ENCODE results near the gene RNF215. TPM values are rescaled to one million over a fixed set of nuclear protein-coding genes. Genes with fewer than 3 reads are reported as not detected.
"Not testable (repeated sequence)": the region's sequence is repeated elsewhere in the genome, so short reads cannot be mapped to it uniquely, and the experiment has no call there.

The RNF215 gene
- polyA plus RNA-seq, 3 donors: 16.8 to 24.8 (median 23.7) TPM

GRCh38 chr22:30344447-30345200, 42.6 kb downstream of the RNF215 start:
- DNase-seq (ENCODE audit: extremely low read depth in 1 of 11, low read depth in 9 of 11, low spot score in 4 of 11): no peak

DNA sequence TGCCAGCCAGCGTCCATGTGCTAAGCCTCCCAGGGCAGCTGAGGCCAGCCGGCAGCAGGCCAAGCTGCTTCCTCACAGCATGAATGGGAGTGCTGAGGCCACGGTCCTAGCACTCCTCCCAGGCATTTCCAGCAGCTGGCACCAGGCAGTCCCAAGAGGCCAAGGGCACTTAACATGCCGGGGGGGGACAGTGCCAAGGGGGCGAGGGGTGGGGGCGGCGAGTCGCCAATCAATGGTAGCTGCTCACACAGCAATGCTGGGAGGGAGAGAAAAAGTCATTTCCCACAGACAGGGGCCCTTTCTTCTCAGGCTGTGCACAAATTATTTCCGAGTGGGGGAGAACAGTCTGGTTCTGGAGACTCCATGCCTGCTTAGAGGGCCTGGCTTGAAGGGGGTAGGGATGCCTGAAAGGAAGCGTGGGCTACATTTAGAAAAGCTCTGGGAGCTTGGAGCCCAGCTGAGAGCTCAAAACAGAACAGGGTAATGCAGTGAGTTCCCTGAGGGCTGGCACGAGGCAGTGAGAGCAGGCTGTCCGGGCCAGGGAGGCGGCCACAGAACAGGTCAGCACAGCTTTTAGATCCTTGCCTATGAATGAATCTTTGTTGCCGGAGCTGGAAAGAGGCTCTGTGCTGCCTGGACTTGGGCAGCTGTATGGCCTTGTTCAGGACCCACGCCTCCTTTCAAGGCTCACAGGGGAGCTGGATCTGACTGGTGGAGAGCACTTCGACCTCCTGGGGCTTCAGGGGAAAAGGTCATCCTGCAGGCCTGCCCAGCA, 46.1 kb downstream of the RNF215 start:
- DNase-seq (ENCODE audit: extremely low read depth in 1 of 11, low read depth in 9 of 11, low spot score in 4 of 11): no peak

- DNase-seq (ENCODE audit: extremely low read depth in 1 of 11, low read depth in 9 of 11, low spot score in 4 of 11): no peak
These were observed 48.4 kb downstream of the RNF215 start for GRCh38 chr22:30338802-30339201.

GRCh38 chr22:30338341-30338740, 48.9 kb downstream of the RNF215 start:
- DNase-seq (ENCODE audit: extremely low read depth in 1 of 11, low read depth in 9 of 11, low spot score in 4 of 11): not testable (repeated sequence)

DNA sequence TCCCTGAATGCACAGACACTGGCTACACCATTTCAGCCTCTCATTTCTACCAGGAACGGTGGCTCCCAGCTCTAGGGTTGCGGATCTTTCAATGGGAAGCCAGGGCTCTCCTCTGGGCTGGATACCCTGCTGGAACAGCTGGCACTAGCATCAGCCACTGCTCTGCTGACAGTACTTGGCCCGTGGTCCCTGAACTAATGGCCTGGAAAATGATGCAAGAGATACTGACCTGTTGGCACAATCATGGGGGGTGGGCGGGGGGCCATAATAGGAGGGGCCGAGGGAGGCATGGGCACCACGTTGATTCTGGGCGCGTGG, 49.8 kb downstream of the RNF215 start:
- DNase-seq (ENCODE audit: extremely low read depth in 1 of 11, low read depth in 9 of 11, low spot score in 4 of 11): no peak

DNA sequence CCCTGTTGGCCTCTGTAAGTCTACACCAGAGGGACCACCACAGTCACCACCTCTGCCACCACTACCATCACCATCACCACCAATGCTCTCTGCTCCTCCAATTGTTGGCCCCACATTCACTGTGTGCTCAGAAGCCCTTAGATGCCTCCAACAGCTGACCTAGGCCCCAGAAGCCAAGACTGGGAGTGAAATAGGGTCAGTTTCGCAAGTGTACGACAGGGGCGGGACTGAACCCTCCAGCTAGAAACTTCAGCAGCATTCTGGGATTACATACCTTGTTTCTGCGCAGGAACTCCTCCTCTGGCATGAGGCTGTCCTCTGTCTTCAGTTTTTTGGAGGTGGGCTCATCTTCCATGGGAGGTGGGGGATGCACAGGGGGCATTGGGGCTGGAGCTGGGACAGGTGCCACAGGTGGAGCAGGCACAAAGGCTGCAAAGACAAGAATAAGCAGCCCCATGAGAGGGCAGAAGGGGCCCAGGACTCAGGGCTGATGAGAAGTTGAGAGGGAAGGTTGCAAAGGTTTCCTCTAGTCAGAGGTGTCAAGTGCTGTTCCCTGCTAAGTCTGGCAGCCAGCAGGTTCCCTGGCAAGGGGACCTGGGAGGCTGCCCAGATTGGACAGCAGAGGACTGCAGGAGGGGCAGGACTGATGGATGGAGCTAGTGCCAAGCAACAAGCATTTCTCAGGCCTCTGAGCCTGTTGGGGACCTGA, 50.3 kb downstream of the RNF215 start:
- no peak for DNase-seq (ENCODE audit: extremely low read depth in 1 of 11, low read depth in 9 of 11, low spot score in 4 of 11)

DNA sequence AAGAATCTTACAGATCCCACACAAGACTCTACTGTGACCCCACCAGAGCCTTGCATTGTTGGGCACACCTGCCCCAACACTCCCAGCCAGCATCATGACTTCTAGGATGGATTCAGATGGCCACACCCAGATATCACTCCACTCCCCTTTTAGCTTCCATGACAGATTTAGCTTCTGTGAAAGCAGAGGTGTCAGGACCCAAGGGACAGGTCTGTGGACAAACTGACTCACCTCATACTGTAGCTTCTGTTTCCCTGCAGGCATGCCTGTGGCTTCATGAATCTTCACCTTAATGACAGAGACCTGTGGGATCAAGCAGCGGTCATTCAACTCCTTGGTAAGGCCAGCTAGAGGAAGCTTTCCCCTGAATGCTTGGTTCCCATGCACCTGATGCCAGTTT, 52.0 kb downstream of the RNF215 start:
- no peak for DNase-seq (ENCODE audit: extremely low read depth in 1 of 11, low read depth in 9 of 11, low spot score in 4 of 11)

DNA sequence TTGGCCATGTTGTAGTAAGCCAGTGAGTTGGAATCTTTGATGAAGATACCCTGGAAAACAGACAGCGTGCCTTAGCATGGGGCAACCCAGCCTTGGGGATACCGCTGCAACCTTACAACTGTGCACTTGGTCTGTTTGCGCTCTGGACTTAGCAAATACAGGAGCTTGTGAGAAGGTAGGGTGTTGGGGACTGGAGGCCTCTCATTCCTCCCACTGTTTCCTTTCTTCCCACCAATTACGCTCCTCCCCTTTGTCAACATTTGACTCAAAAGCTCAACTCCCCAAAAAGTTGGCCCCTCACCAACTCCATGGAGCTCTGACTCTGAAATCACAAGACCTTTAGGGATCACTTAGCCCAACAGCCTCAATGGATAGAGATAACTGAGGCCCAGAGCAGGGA, 52.6 kb downstream of the RNF215 start:
- no peak for DNase-seq (ENCODE audit: extremely low read depth in 1 of 11, low read depth in 9 of 11, low spot score in 4 of 11)

DNA sequence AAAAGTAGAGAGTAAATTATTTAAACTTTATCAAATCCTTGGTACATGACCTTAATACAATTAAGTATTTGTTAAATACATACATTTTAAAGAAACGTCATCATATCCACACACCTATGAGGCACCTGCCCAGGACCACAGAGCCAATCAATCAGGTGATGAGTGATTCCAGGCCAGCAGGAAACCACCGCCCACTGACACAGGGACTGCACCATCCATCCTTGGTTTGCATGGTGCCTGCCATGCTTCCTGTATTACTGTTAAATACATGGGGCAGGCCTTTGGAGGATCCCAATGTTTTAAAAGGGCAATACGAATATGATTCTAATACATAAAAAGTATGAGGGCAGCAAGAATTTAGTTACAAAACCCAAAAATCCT, 53.5 kb downstream of the RNF215 start:
- DNase-seq (ENCODE audit: extremely low read depth in 1 of 11, low read depth in 9 of 11, low spot score in 4 of 11): no peak

DNA sequence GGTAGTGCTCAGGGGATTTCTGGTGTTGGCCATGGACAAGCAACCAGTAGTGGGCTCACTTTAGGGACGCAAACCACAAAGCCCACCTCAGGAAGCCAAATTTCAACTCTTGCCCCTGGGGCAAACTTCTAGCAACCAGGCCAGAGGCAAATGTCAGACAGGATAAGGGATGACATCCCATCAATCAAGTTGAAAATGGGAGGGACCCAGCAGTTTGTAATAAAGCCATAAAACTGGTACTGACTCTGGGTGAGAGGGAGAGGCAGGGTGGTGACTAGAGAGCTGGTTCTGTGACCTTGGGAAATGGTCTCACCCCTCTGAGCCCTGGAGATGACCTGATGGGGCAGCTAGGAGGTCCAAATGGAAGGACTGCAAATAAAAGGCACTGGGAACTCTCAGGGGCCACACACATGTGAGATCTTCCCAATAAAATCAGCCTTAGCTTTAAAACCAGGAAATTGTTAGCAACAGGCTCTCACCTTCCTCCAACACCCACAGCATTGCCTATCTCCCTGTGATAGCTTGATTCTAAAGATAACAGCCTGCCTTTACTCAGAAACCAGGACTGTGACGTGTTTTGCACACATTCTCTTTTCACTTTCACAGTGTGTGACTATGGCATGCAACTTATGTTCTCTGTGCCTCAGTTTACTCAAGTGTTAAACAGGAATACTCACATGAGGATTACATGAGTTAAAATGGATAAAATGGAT, 54.1 kb downstream of the RNF215 start:
- no peak for DNase-seq (ENCODE audit: extremely low read depth in 1 of 11, low read depth in 9 of 11, low spot score in 4 of 11)

- DNase-seq (ENCODE audit: extremely low read depth in 1 of 11, low read depth in 9 of 11, low spot score in 4 of 11): no peak
These were observed 54.7 kb downstream of the RNF215 start for GRCh38 chr22:30332551-30332950.

Other genes with a start within 250 kb of the RNF215 start
- 1 to 10 TPM; 1.7 to 2.9 (median 2.3) TPM for gene LIF, start 140.7 kb downstream of the RNF215 start, polyA plus RNA-seq (ENCODE audit: insufficient read length in 3 of 3)
- under 1 TPM; 0.10 to 0.45 (median 0.37) TPM for gene OSM, start 120.6 kb downstream of the RNF215 start, polyA plus RNA-seq (ENCODE audit: insufficient read length in 3 of 3)
- gene CASTOR1, start 97.9 kb downstream of the RNF215 start, polyA plus RNA-seq (ENCODE audit: insufficient read length in 3 of 3): 10 to 100 TPM in 2 of 3 donors, 1 to 10 TPM in 1; 7.6 to 13.2 (median 13.0) TPM
- 10 to 100 TPM in 2 of 3 donors, 1 to 10 TPM in 1; 9.3 to 19.3 (median 15.9) TPM for gene TBC1D10A, start 60.5 kb downstream of the RNF215 start, polyA plus RNA-seq (ENCODE audit: insufficient read length in 3 of 3)
- 100 to 1,000 TPM; 137 to 159 (median 156) TPM for gene SF3A1, start 30.5 kb downstream of the RNF215 start, polyA plus RNA-seq (ENCODE audit: insufficient read length in 3 of 3)
- gene CCDC157, start 30.4 kb downstream of the RNF215 start, polyA plus RNA-seq (ENCODE audit: insufficient read length in 3 of 3): 10 to 100 TPM in 1 of 3 donors, 1 to 10 TPM in 2; 5.6 to 10.1 (median 6.9) TPM
- gene SEC14L2, start 9.6 kb upstream of the RNF215 start, polyA plus RNA-seq (ENCODE audit: insufficient read length in 3 of 3): 10 to 100 TPM in 1 of 3 donors, 1 to 10 TPM in 2; 4.9 to 10.3 (median 6.2) TPM
- gene MTFP1, start 38.4 kb upstream of the RNF215 start, polyA plus RNA-seq (ENCODE audit: insufficient read length in 3 of 3): 10 to 100 TPM in 2 of 3 donors, 1 to 10 TPM in 1; 9.9 to 15.1 (median 14.8) TPM
- under 1 TPM in 1 of 3 donors, not detected in 2; 0.04 TPM for gene SEC14L3, start 84.6 kb upstream of the RNF215 start, polyA plus RNA-seq (ENCODE audit: insufficient read length in 3 of 3)
- gene SEC14L4, start 118.3 kb upstream of the RNF215 start, polyA plus RNA-seq (ENCODE audit: insufficient read length in 3 of 3): 1 to 10 TPM in 1 of 3 donors, under 1 TPM in 2; 0.70 to 1.1 (median 0.70) TPM
- gene SEC14L6, start 159.3 kb upstream of the RNF215 start, polyA plus RNA-seq (ENCODE audit: insufficient read length in 3 of 3): 10 to 100 TPM in 1 of 3 donors, 1 to 10 TPM in 2; 9.0 to 14.5 (median 9.0) TPM
- gene GAL3ST1, start 187.3 kb upstream of the RNF215 start, polyA plus RNA-seq (ENCODE audit: insufficient read length in 3 of 3): 10 to 100 TPM; 21.8 to 33.0 (median 32.0) TPM
- gene PES1, start 204.5 kb upstream of the RNF215 start, polyA plus RNA-seq (ENCODE audit: insufficient read length in 3 of 3): 10 to 100 TPM; 75.6 to 80.6 (median 77.4) TPM
- gene TCN2, start 219.8 kb upstream of the RNF215 start, polyA plus RNA-seq (ENCODE audit: insufficient read length in 3 of 3): 10 to 100 TPM; 56.6 to 64.8 (median 56.7) TPM
- gene SLC35E4, start 248.4 kb upstream of the RNF215 start, polyA plus RNA-seq (ENCODE audit: insufficient read length in 3 of 3): 1 to 10 TPM; 1.8 to 2.0 (median 2.0) TPM